Activated T-helper 9 cell treated with anti-CD3 and anti-CD28 coated beads, Interleukin-2, amount 50 U/mL, for 16 hours (primary cell): ENCODE data around the gene AIRE.
"Not testable (repeated sequence)": the region's sequence is repeated elsewhere in the genome, so short reads cannot be mapped to it uniquely, and the experiment has no call there.

Experiments
- DNase-seq: peaks from one replicate; pipeline ENCODE4 v3.0.0-alpha.2; 2020; ENCODE audit warnings: low read depth

Gene AIRE

DNA sequence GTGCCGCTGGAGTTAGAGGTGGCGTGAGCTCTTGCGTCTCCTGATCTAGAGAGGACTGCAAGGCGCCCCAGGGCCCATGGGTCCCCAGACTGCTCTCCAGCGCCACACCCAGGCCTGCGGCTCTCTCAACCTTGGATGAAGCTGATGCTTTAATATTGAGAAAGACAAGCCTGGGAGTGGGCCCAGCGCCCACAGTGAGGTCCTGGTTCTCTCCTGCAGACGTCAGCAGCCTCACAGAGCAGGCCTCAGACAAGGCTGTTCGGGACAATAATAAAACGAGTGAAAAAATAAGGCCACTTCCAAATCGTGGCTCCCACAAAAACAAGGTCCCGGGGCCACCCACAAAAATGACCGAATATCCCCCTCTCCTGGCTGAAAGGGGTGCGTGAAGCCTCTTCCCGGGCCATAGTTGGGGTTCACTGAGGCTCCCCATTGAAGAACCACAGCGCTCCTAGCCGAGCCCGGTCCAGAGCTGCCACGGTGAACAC is 18.0 kb upstream of the AIRE start:
- DNase-seq, result no peak

DNA sequence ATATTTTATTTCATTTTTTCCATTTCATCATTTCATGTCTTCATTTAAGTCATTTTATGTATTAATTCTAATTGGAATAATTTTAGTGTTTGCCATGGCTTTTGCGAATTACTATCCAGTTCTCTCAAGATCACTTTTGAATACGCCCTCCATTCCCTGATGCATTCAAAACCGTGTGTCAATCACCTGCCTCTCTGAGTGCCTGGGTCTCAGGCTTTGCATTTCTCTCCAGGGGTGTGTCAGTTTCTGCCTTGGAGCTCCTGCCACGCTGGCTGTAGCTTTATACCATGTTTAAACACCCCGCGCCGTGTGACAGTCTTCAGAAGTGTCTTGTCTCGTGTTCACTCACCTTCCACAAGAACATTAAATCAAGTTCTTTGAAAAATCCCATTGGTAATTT is 16.6 kb upstream of the AIRE start:
- no peak for DNase-seq

DNA sequence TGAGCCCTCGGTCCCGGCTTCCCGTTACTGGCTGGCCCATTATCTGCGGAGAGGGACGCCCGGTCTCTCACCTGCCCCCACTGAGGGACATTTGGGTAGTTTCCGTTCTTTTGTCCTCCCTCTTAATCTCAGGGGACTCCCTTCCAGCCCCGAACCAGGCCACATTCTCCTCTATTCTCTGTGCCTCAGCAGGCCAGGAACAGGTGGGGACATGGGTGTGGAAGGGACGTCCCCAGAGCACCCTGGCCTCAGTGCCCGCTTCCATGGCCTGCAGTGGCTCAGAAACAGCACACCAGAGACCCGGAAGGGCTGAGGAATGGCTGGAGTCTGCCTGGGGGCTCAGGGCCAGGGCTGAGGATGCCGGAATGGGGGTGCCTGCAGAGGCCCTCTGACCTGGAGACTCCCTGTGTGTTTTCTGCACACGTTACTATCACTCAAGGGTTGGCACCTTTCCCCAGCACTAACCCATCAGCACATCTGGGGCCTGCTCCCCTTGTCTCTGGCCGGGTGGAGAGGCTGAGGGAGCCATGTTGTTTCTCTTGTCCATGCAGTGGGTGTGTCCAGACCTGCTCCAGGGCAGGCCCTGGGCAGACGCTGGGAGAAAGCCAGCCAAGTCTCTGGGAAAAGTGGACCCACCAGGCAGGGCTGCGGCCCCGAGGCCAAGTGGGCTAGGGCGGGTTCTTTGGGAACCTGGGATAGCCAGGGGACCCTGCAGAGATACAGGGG is 14.0 kb upstream of the AIRE start:
- no peak for DNase-seq

DNA sequence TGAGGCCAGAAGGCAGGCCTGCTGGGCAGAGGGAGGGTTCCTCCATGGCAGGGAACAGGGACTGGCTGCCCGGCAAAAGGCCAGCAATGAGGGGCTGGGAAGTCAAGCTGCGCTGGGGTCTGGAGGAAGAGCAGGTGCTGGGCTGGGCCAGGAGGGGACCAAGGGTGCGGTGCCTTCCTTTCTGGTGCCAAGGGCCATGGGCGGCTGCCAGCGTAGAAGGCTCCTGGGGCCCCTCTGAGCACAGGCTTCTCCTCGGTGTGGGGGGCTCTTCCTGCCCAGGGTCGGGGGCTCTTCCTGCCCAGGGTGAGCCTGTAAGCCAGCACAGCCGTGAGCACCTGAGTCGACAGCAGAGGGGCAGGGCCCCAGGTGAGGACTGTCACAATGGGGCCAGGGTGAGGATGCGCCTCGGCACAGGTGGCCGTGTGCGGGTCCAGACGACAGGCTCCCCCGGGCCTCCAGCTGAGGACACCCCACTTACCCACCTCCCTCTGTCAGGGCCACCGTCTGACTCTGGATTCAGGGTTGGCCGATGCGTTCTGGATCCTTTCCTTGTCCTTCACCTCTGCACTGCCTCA is 13.3 kb upstream of the AIRE start:
- no peak for DNase-seq

DNA sequence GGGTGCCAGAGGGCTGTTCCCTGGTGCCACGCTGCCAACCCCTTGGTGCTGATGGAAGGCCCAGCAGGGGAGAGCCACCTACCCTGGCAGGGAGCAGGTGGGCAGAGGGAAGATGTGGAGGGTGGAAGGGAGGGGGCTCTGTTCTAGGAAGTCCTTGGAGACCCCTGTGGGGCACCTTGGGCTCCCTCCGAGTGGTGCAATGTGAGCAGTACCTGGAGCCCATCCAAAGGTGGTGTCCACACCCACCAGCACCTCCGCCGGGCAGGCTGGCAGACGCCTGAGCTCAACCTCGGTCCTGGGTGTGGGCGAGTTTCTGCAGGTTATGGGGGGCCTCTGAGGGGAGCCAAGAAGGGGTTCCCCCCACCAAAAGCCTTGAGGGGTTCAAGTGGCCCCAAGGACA is 12.6 kb upstream of the AIRE start:
- DNase-seq, result no peak

DNA sequence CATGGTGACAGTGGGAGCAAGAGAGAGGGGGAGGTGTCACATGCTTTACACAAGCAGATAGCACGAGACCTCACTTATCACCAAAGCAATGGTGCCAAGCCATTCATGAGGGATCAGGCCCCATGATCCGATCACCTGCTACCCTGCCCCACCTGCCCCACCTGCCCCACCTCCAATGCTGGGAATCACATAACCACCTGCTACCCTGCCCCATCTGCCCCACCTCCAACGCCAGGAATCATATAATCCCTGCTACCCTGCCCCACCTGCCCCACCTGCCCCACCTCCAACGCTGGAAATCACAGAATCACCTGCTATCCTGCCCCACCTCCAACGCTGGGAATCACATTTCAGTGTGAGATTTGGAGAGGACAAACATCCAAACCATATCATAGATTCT is 10.6 kb upstream of the AIRE start:
- DNase-seq, result no peak

DNA sequence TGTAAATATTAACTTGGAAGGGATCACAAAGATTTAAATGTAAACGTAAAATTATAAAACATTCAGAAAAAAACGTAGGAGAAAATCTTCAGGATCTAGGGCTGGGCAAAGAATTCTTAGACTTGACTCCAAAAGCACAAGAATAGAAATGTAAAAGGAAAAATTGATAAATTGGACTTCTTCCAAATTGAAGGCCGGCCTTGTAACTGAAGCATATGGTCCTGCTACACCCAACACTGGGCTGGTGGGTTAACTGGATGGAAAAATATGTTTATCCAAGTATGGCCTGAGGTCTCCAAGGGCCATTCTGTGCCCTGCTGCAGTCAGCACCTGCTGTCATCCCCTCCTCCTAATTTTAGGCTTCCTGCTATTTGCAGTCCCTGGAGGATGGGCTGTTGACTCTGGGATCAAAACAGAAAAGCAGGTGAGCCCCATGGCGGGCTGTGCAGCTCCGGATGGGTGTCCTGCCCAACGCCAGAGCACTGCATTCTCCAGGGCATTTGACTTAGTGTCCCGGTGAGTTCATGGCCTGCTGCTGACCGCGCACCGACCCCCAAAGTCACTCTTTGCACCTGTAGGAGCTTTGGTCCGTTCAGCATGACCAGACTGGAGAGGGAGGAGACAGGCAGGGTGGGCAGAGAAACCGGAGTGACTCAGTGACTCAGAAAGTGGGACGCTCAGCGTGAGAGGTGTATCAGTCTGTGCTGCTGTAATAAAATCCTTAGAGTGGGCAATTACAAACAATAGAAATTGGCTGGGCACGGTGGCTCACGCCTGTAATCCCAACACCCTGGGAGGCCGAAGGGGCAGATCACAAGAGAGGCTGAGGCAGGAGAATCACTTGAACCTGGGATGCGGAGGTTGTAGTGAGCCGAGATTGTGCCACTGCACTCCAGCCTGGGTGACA is 6.1 kb upstream of the AIRE start:
- DNase-seq, result no peak

DNA sequence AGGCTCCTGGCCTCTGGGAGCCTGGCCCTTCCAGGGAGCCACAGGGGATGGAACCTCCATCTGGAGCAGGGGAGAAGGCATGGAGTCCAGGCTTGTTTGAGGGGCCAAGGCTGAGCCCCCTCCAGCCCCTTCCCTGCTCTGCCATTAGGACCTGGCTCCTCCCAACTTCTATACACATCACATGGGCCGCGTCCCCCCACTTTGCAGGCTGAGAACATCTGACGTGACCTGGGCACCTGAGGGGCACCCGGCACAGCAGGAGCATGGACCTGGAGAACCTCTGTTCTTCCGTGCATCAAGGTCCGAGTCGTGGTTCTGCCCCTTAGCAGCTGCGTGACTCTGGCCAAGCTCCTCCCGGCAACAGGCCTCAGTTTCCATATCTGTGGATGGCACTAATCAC is 3.9 kb upstream of the AIRE start:
- no peak for DNase-seq

DNA sequence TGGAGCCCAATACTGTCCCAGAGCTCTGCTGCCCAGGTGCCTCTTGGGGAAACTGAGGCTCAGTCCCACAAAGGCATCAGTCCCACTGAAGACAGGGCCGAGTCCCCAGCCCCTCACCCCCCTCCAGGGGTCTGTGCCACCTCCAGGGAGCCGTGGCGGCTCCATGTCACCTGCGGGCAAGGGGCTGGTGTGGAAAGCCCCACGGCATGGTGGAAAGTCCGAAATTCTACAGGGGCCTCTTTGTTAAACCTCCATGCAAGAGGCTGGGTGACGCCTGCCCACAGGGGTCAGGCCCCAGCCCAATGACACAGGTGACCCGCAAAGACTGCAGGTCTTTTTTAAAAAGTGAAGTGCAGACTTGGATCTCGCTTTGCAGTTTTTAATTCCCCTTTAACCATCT is 3.3 kb upstream of the AIRE start:
- DNase-seq, result no peak

DNA sequence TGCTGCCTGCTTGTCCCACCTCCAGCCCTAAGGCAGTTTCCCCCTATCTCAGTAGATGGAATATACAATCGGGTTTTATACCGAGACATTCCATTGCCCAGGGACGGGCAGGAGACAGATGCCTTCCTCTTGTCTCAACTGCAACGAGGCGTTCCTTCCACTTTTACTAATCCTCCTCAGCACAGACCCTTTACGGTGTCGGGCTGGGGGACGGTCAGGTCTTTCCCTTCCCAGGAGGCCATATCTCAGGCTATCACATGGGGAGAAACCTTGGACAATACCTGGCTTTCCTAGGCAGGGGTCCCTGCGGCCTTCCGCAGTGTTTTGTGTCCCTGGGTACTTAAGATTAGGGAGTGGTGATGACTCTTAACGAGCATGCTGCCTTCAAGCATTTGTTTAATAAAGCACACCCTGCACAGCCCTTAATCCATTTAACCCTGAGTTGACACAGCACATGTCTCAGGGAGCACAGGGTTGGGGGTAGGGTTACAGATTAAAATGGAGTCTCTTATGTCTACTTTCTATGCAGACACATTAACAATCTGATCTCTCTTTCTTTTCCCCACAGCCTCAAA is 2.4 kb upstream of the AIRE start:
- not testable (repeated sequence) for DNase-seq

DNA sequence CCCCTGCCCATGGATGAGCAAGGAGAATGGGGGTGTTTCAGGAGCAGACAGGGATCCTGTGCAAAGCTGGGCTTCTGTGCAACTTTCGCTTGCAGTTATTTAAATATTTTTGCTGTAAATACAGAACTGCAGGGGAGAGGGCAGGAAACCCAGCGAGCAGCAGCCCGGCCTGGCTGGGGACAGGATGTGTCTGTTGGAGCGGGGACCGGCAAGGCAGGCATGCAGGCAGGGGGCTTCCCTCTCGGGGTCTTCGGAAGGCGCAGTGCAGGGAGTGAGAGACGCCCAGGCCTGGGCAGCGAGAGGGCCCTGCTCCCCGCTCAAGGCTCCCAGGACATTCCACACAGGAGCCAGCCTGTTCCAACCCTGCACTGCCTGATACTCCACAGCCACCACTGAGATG is 1.7 kb upstream of the AIRE start:
- DNase-seq, result no peak

DNA sequence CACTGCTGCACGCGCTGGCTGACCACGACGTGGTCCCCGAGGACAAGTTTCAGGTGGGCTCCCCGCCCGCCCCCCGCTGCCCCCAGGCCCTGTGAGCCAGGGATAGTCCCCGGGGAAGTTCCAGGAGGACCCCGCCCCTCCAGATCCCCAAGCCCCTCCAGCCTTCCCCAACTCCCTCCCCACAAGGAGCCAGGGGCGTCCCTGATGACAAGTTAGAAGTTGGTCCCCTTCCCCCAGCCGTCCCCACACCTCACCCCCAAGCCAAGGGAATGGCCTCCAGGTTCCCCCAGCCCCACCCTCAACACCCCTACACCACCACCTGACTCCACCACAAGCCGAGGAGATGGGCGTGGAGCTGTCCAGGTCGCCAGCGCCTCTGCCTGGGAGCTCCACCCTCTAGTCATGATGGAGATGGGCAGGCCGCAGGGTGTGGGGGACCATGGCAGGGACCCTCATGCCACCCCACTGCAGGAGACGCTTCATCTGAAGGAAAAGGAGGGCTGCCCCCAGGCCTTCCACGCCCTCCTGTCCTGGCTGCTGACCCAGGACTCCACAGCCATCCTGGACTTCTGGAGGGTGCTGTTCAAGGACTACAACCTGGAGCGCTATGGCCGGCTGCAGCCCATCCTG is 525 bp downstream of the AIRE start:
- no peak for DNase-seq

DNA sequence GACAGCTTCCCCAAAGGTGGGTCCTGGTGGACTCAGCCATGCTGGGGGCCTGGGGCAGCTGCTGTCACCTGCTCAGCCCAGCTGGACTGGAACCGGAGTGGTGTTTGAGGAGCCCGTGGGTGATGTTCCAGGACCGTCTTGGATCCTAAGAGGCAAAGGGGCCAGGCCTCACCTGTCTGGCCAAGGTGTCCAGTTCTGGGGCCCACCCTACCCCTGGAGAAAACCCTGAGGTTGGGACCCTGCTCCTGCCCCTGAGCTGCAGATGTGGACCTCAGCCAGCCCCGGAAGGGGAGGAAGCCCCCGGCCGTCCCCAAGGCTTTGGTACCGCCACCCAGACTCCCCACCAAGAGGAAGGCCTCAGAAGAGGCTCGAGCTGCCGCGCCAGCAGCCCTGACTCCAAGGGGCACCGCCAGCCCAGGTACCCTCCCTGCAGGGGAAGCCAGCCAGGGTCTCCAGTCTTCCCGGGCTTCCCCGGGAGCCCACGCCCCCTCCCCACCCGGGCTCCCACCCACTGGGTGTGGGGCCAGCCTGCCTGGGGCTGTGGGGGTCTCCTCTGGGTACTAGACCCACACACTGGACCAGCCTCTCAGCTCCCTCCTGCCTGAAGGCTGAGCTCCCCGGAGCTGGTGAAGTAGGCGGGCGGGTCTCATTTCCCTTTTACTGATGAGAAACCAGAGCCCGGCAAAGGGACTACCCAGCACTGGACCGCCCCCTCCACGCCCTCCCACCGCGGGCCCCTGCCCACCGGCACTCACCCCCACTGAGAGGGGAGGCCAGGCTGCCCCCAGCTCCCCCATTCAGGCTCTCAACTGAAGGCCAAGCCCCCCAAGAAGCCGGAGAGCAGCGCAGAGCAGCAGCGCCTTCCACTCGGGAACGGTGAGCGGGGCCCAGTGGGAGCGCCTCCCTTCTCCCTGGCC is 1.3 kb downstream of the AIRE start:
- no peak for DNase-seq

DNA sequence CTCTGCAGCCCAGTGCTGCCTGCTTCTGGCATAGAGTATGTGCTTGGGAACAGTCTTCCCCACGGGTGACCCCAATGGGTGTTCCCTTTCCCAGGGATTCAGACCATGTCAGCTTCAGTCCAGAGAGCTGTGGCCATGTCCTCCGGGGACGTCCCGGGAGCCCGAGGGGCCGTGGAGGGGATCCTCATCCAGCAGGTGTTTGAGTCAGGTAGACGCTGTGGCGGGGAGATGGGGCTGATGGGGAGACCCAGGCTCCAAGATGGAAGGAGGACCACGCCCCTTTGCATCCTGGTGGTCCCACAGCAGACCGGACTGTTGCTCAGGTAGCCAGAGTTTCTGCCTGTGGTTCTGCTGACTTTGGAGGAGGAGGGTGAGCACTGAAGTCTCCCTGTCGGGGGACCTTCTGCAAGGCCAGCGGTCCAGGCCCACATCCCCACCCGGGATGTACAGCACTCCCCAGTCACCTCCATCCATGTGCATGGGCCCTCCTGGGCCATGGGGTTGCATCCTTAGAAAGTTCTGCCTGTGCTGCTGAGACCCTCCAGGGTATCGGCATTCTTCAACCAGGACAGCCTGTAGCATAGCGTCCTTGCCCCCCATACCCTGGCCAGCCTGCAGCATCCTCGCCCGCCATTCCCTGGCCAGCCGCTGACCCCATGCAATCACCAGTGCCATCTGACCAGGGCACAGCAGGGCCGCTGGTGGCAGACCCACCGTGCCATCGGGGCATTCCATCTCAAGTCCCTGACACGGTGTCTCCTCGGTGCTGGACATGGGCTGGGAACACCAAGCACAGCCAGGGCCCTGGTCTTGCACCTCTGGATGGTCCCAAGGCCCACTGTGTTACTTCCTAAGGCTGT is 2.8 kb downstream of the AIRE start:
- DNase-seq, result no peak

DNA sequence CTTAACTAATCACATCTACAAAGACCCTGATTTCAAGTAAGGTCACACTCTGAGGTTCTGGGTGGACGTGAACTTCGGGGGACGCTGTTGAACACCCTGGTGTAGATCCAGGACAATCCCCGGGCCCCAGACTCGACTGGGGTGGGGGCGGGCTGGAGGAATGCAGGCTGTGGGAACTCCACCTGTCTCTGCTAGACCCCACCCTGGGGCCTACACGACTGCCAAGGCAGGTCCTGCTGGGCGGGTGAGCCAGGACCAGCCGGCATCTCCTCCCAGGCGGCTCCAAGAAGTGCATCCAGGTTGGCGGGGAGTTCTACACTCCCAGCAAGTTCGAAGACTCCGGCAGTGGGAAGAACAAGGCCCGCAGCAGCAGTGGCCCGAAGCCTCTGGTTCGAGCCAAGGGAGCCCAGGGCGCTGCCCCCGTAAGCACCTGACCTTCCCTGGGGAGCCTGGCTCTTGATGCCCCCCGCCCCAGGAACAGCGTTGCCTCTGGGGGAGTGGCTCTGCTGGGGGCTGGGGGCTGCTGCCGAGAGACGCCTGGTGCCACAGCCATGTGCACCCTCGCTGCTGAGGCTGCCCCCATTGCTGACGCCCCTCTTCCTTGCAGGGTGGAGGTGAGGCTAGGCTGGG is 3.8 kb downstream of the AIRE start:
- DNase-seq, result no peak

DNA sequence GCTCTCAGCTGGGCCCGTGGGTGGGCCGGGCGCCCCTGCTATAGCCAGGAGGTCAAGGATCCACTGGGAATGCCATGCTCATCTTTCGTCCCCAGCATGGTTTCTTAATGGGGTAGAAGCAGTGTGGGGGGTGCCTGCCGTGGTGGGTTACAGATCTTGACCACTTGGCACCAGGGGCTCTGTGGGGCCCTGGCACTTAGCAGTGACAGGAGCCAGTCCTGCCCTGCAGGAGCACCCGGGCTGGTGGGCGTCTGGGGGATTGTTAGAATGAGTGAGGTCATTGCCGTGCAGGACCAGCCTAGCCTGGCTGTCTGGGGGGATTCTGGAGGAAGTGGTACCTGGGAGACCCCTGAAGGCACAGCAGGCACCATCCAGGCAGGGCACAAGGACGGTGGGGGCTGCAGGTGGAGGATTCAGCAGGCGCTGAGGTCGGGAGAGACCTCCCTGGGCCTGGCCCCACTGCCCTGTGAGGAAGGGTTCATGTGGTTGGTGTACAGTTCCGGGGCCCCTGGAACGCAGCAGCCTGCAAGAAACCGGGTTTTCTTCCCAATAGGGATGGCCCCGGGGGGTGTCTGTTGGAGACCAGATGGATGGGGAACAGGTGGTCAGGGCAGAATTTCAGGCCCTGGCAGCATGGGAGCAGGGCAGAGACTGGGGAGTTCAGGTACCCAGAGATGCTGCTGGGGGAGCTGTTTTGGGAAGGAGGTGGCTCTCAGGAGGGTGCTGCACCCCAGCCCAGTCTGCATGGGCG is 4.8 kb downstream of the AIRE start:
- no peak for DNase-seq

DNA sequence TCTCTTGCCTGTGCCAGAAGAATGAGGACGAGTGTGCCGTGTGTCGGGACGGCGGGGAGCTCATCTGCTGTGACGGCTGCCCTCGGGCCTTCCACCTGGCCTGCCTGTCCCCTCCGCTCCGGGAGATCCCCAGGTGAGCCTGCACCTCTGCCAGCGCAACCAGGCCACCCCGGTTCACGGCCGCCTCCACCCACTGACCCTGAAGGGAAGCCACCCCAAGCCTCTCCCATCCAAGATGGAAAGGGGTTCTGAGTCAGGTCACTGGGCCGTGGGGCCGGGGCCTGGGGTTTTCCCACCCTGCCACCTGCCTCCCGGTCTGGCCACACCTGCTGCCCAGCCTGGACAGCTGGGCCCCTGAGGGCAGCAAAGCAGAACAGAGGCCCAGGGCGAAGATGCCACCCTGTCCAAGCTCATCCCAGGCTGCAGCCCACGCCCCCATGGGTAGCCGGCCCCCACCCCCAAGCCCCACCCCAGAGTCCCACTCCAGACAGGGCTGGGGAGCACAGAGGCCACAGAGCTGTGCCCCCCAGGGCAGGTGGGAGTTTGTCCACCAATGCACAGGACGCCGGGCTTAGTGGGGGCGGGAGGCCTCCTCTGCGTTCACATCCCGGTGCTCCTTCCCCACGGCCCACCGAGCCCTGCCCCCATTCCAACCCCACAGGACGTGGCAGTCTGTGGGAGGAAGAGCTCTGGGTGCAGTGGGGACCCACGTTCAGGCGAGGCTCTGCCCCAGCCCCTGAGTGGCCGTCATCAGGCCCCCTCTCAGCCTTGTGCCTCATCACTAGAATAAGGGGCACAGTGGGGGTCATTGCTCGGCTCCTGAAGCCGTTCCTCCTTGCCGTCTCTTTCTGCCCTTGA is 5.6 kb downstream of the AIRE start:
- no peak for DNase-seq
